GM12878 (cell line): Measurements from ENCODE around the gene C5orf15. TPM values are rescaled to one million over a fixed set of nuclear protein-coding genes. Genes with fewer than 3 reads are reported as not detected.
A peak's percentile ranks its signal among the peaks of the same experiment; 100 is the strongest.

Experiments
- ASH2L ChIP-seq: fragments of 300-600, 200-600 bp; sonication (generic); IDR thresholded peaks from 2 replicates; pipeline ENCODE4 v1.6.1; 2017; ENCODE audit warnings: low read depth, mild to moderate bottlenecking, borderline replicate concordance
- BRCA1 ChIP-seq: IDR thresholded peaks from 2 replicates; pipeline ENCODE4 v1.6.1; 2011; ENCODE audit warnings: low read depth, low read length, improper control_type of control experiment
- CBFB ChIP-seq: IDR thresholded peaks from 2 replicates; pipeline ENCODE4 v1.6.1; 2016; ENCODE audit warnings: antibody characterized with exemption, low read depth
- CHD1 ChIP-seq: IDR thresholded peaks from 2 replicates; pipeline ENCODE4 v1.6.1; 2012; ENCODE audit warnings: low read depth, low read length, improper control_type of control experiment
- CHD4 ChIP-seq: fragments of 200-600 bp; sonication (generic); IDR thresholded peaks from 2 replicates; pipeline ENCODE4 v1.6.1; 2016; ENCODE audit warnings: mild to moderate bottlenecking
- FOXM1 ChIP-seq: IDR thresholded peaks from 2 replicates; pipeline ENCODE4 v1.6.1; 2012; ENCODE audit warnings: low read depth, mild to moderate bottlenecking, inconsistent platforms, low read length, moderate library complexity
- IKZF1 ChIP-seq: fragments of 450-650 bp; conservative IDR thresholded peaks from 2 replicates; pipeline ENCODE4 v1.6.1; 2017; ENCODE audit warnings: antibody characterized with exemption, mild to moderate bottlenecking
- IKZF2 ChIP-seq, 2 experiments: fragments of 450-650 bp; IDR thresholded peaks; 2 replicates each; pipeline ENCODE4 v1.6.1; 2017; ENCODE audit warnings: mild to moderate bottlenecking in 2 of 2, moderate library complexity in 2 of 2
- MTA2 ChIP-seq: fragments of 450-650 bp; IDR thresholded peaks from 2 replicates; pipeline ENCODE4 v1.6.1; 2016; ENCODE audit warnings: low read depth, mild to moderate bottlenecking, moderate library complexity
- NRF1 ChIP-seq: conservative IDR thresholded peaks from 2 replicates; pipeline ENCODE4 v1.6.1; 2011; ENCODE audit warnings: mild to moderate bottlenecking, low read depth, low read length, improper control_type of control experiment
- RCOR1 ChIP-seq: conservative IDR thresholded peaks from 2 replicates; pipeline ENCODE4 v1.6.1; 2012; ENCODE audit warnings: low read depth, low read length, improper control_type of control experiment
- RELB ChIP-seq: fragments of 450-650 bp; IDR thresholded peaks from 2 replicates; pipeline ENCODE4 v1.6.1; 2017; ENCODE audit warnings: low read depth, mild to moderate bottlenecking, moderate library complexity
- RFX5 ChIP-seq: IDR thresholded peaks from 2 replicates; pipeline ENCODE4 v1.6.1; 2011; ENCODE audit warnings: low read depth, low read length, improper control_type of control experiment
- SMAD5 ChIP-seq: IDR thresholded peaks from 2 replicates; pipeline ENCODE4 v1.6.1; 2016; ENCODE audit warnings: antibody characterized with exemption, low read depth
- SMC3 ChIP-seq: IDR thresholded peaks from 2 replicates; pipeline ENCODE4 v1.6.1; 2011; ENCODE audit warnings: low read length, improper control_type of control experiment, borderline replicate concordance
- SP1 ChIP-seq: IDR thresholded peaks from one replicate; pipeline ENCODE4 v1.6.1; 2011; ENCODE audit warnings: low read depth, low read length
- SPI1 ChIP-seq: IDR thresholded peaks from 2 replicates; pipeline ENCODE4 v1.6.1; 2011; ENCODE audit warnings: low read depth, mild to moderate bottlenecking, low read length, moderate library complexity, borderline replicate concordance; ENCODE audit not compliant: insufficient read depth
- SREBF1 ChIP-seq: IDR thresholded peaks from 2 replicates; pipeline ENCODE4 v1.6.1; 2012; ENCODE audit warnings: mild to moderate bottlenecking, low read length
- ZNF207 ChIP-seq: fragments of 450-650 bp; IDR thresholded peaks from 2 replicates; pipeline ENCODE4 v1.6.1; 2014; ENCODE audit warnings: antibody characterized with exemption, mild to moderate bottlenecking, borderline replicate concordance
- ZNF622 ChIP-seq: fragments of 450-650 bp; IDR thresholded peaks from 2 replicates; pipeline ENCODE4 v1.6.1; 2017; ENCODE audit warnings: mild to moderate bottlenecking, inconsistent platforms
- polyA plus RNA-seq, 11 experiments: library from polyadenylated mRNA; depleted of rRNA in 4 of 11; unstranded in 6 of 11; stranded (reverse) in 5 of 11; fragments of >200 nt; fragmentation: Nextera tagmentation in 4 of 11; fragmentation: Illumina TruSeq in 1 of 11; extraction: Ambion mirVana in 4 of 11; extraction: Trizol in 1 of 11; gene quantifications; 1 replicate in 1 of 11; 2 replicates in 10 of 11; pipeline versions ENCODE4 v1.2.1 to v1.2.3, GENCODE V29; 2011 to 2016; ENCODE audit warnings: inconsistent platforms in 2 of 11, missing spikeins in 2 of 11, low read depth in 1 of 11
- total RNA-seq, 4 experiments: library from RNA; depleted of rRNA in 3 of 4; stranded (reverse); fragments of >200 nt in 3 of 4; fragmentation: Illumina TruSeq in 1 of 4; extraction: Trizol in 1 of 4; gene quantifications; 2 replicates each; pipeline versions ENCODE4 v1.2.1 to v1.2.3, GENCODE V29; 2013 to 2021
- TF ChIP-seq, protein P1 (sequence below): fragments of 450-650 bp; IDR thresholded peaks from 2 replicates; pipeline ENCODE4 v1.6.1; 2016; ENCODE audit warnings: mild to moderate bottlenecking
- TF ChIP-seq, protein P2 (sequence below): fragments of 450-650 bp; formaldehyde crosslinking; IDR thresholded peaks from 2 replicates; pipeline ENCODE4 v1.4.0; 2020; ENCODE audit warnings: mild to moderate bottlenecking, moderate library complexity
- TF ChIP-seq, protein P3 (sequence below): fragments of 450-650 bp; IDR thresholded peaks from 2 replicates; pipeline ENCODE4 v1.6.1; 2017; ENCODE audit warnings: mild to moderate bottlenecking

Gene C5orf15
- total and polyA plus RNA-seq, 10 of the 15 experiments (the other 5 are each of a cell fraction or from before 2014, with no cell fraction given), result 21.7 to 69.6 (median 46.0) TPM

- TF ChIP-seq RELB (0 out of 2 replicates have a peak, but pooled peaks have one; percentile 42), CBFB (0 out of 2 replicates have a peak, but pooled peaks have one; percentile 36), ZNF207 (peak; percentile 19; the same call in 1 of the 2 replicates), BRCA1 (no peak), MTA2 (no peak), NRF1 (no peak), RCOR1 (no peak), SPI1 (no peak), IKZF2 (IDR thresholded peaks at IDR 0.05) (no peak), FOXM1 (no peak), SMC3 (no peak), RFX5 (no peak), CHD1 (0 out of 2 replicates have a peak, but pooled peaks have one; percentile 77), SMAD5 (no peak), SP1 (no peak), SREBF1 (no peak), CHD4 (no peak), ASH2L (no peak), ZNF622 (no peak), IKZF1 (peak; percentile 83)
- TF ChIP-seq, protein P1, sequence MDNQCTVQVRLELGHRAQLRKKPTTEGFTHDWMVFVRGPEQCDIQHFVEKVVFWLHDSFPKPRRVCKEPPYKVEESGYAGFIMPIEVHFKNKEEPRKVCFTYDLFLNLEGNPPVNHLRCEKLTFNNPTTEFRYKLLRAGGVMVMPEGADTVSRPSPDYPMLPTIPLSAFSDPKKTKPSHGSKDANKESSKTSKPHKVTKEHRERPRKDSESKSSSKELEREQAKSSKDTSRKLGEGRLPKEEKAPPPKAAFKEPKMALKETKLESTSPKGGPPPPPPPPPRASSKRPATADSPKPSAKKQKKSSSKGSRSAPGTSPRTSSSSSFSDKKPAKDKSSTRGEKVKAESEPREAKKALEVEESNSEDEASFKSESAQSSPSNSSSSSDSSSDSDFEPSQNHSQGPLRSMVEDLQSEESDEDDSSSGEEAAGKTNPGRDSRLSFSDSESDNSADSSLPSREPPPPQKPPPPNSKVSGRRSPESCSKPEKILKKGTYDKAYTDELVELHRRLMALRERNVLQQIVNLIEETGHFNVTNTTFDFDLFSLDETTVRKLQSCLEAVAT, result no peak
- TF ChIP-seq, protein P2, sequence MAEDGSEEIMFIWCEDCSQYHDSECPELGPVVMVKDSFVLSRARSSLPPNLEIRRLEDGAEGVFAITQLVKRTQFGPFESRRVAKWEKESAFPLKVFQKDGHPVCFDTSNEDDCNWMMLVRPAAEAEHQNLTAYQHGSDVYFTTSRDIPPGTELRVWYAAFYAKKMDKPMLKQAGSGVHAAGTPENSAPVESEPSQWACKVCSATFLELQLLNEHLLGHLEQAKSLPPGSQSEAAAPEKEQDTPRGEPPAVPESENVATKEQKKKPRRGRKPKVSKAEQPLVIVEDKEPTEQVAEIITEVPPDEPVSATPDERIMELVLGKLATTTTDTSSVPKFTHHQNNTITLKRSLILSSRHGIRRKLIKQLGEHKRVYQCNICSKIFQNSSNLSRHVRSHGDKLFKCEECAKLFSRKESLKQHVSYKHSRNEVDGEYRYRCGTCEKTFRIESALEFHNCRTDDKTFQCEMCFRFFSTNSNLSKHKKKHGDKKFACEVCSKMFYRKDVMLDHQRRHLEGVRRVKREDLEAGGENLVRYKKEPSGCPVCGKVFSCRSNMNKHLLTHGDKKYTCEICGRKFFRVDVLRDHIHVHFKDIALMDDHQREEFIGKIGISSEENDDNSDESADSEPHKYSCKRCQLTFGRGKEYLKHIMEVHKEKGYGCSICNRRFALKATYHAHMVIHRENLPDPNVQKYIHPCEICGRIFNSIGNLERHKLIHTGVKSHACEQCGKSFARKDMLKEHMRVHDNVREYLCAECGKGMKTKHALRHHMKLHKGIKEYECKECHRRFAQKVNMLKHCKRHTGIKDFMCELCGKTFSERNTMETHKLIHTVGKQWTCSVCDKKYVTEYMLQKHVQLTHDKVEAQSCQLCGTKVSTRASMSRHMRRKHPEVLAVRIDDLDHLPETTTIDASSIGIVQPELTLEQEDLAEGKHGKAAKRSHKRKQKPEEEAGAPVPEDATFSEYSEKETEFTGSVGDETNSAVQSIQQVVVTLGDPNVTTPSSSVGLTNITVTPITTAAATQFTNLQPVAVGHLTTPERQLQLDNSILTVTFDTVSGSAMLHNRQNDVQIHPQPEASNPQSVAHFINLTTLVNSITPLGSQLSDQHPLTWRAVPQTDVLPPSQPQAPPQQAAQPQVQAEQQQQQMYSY (CRISPR knock-in tag), result no peak
- TF ChIP-seq, protein P3, sequence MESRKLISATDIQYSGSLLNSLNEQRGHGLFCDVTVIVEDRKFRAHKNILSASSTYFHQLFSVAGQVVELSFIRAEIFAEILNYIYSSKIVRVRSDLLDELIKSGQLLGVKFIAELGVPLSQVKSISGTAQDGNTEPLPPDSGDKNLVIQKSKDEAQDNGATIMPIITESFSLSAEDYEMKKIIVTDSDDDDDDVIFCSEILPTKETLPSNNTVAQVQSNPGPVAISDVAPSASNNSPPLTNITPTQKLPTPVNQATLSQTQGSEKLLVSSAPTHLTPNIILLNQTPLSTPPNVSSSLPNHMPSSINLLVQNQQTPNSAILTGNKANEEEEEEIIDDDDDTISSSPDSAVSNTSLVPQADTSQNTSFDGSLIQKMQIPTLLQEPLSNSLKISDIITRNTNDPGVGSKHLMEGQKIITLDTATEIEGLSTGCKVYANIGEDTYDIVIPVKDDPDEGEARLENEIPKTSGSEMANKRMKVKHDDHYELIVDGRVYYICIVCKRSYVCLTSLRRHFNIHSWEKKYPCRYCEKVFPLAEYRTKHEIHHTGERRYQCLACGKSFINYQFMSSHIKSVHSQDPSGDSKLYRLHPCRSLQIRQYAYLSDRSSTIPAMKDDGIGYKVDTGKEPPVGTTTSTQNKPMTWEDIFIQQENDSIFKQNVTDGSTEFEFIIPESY, result no peak
Measured at GRCh38 chr5:134003817-134004625, 35.6 kb upstream of the C5orf15 start (continued).
